ENCODE measurements around the gene VWA8. TPM values are rescaled to one million over a fixed set of nuclear protein-coding genes. Genes with fewer than 3 reads are reported as not detected.

Gene VWA8
- total RNA-seq, 4 donors from 2014 or later, result 19.5 to 26.2 (median 21.6) TPM

DNA sequence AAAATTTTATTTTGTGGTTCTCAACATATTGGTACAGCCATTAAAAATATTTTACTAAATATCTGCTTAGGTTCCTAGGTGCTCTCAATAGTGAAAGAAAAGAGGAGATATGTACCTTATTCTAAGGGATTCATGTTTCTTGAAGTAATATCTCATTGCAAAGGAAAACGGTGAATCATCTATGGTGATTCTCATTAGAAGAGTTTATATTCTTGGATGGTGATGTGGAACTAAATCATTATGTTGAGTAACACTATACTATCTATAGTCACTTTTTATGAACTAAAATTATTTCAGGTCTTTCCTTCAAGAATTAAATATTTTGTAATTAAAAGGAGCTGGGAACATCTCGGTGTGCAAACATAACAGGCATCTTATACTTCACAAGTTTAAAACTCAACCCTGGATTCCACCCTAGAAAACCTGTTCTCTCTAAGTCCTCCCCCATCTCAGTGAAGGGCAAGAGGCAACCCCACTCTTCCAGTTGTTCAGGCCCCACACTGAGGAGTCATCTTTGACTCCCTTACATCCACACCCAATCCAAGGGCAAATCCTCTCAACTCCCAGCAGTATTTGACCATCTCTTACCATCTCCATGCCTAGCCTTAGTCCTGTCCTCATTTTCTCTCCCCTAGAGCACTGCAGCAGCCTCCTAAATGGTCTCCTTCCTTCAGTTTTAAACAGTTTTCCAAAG lies 363.4 kb downstream of the VWA8 start:
- Histone ChIP-seq H3K4me3 (no peak overlapping the region), H3K4me1 (no peaks in the 10 kb centered on the region), H3K27ac (replicated peaks in 1 of 4) (no peak overlapping the region), H3K27me3 (no peaks in the 10 kb centered on the region), H3K36me3 (peaks cover 0 to 6% (median 2%) of the 10 kb centered on the region in 4 donors), H3K9me3 (no peaks in the 10 kb centered on the region)
- intact Hi-C loops (cut with DNase I), result no loop called here
- WGBS, result 97% methylated on average over 2 of the region's 2 CpGs
- no peak for DNase-seq (ENCODE audit: extremely low spot score)
- no peak for TF ChIP-seq POLR2AphosphoS5 (IDR thresholded peaks at IDR 0.05)
- TF ChIP-seq EP300 (IDR thresholded peaks at IDR 0.05), result no peak
- TF ChIP-seq, protein P1, sequence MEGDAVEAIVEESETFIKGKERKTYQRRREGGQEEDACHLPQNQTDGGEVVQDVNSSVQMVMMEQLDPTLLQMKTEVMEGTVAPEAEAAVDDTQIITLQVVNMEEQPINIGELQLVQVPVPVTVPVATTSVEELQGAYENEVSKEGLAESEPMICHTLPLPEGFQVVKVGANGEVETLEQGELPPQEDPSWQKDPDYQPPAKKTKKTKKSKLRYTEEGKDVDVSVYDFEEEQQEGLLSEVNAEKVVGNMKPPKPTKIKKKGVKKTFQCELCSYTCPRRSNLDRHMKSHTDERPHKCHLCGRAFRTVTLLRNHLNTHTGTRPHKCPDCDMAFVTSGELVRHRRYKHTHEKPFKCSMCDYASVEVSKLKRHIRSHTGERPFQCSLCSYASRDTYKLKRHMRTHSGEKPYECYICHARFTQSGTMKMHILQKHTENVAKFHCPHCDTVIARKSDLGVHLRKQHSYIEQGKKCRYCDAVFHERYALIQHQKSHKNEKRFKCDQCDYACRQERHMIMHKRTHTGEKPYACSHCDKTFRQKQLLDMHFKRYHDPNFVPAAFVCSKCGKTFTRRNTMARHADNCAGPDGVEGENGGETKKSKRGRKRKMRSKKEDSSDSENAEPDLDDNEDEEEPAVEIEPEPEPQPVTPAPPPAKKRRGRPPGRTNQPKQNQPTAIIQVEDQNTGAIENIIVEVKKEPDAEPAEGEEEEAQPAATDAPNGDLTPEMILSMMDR (IDR thresholded peaks at IDR 0.05), result no peak
- no peak for TF ChIP-seq POLR2A (IDR thresholded peaks at IDR 0.05; ENCODE audit: low read depth)

DNA sequence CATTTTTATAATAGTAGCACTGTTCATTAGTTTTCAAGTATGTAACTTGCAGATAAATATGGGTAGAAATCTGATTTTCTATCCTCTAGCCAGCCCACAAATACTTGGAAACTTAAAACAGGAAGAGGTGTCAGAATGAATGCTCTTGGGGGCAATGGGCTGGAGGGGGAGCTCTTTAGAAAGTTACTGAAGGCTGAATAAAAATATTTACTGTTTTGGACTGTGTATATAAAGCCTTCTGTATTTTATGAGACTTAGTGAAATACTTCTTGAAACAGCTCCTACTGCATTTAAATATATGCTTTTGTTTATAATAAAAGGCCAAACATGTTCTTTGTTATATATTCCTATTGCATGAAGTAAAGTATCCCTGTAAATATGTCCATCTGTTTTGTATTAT lies 364.7 kb downstream of the VWA8 start:
- Histone ChIP-seq H3K36me3 (peaks cover 0 to 6% (median 0%) of the 10 kb centered on the region in 4 donors), H3K27ac (replicated peaks in 1 of 4) (no peak overlapping the region), H3K27me3 (no peaks in the 10 kb centered on the region), H3K4me3 (no peak overlapping the region), H3K9me3 (no peaks in the 10 kb centered on the region), H3K4me1 (no peaks in the 10 kb centered on the region)
- DNase-seq (ENCODE audit: extremely low spot score), result no peak
- intact Hi-C loops (cut with DNase I), result no loop called here
- no peak for TF ChIP-seq POLR2A (IDR thresholded peaks at IDR 0.05; ENCODE audit: low read depth)
- TF ChIP-seq EP300 (IDR thresholded peaks at IDR 0.05), result no peak
- TF ChIP-seq POLR2AphosphoS5 (IDR thresholded peaks at IDR 0.05), result no peak
- TF ChIP-seq, protein P1 (IDR thresholded peaks at IDR 0.05), result no peak

DNA sequence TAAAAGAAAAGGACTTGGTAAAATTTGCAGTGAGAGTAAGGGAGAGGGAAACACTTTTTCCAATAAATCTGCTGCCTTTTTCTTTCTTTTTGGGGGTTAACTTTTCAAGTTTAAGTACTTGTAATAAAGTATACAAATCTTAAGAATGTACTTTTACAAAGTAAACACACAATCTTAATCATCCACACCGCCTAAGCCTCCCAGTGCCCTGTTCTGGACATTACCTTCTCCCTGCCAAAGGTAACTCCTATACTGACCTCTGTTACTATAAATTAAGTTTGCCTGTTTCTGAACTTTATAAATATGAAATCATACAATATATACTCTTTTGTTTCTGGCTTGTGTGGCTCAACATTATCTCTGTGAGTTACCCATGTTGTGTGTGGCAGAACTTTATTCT lies 365.6 kb downstream of the VWA8 start:
- Histone ChIP-seq H3K4me1 (no peaks in the 10 kb centered on the region), H3K27ac (replicated peaks in 1 of 4) (no peak overlapping the region), H3K9me3 (no peaks in the 10 kb centered on the region), H3K4me3 (no peak overlapping the region), H3K36me3 (peaks cover 0 to 5% (median 2%) of the 10 kb centered on the region in 4 donors), H3K27me3 (no peaks in the 10 kb centered on the region)
- 97% methylated on average over 1 of the region's 1 CpG for WGBS
- intact Hi-C loops (cut with DNase I), result no loop called here
- TF ChIP-seq EP300 (IDR thresholded peaks at IDR 0.05), result no peak
- TF ChIP-seq, protein P1 (IDR thresholded peaks at IDR 0.05), result no peak
- no peak for TF ChIP-seq POLR2A (IDR thresholded peaks at IDR 0.05; ENCODE audit: low read depth)
- TF ChIP-seq POLR2AphosphoS5 (IDR thresholded peaks at IDR 0.05), result no peak
- DNase-seq (ENCODE audit: extremely low spot score), result no peak

DNA sequence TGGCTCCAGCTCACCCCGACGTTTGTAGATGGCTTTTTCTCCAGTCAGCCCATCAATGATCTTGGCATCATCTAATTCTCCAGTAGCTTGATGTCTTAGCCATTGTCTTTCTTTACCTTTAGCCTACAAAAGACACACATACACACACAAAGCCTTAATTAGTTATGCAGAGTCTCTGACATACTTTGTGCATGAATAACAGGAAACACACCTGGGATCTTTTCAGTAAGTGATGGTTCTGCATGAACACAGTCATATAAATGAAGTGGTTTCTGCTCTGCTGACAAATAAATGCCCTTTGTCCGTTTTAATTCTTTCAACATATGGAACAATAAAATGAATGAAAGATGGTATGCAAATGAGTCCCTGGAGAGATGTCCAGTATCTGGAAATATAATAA lies 370.3 kb downstream of the VWA8 start:
- WGBS, result 90% methylated on average over 3 of the region's 3 CpGs
- TF ChIP-seq POLR2AphosphoS5 (IDR thresholded peaks at IDR 0.05) (no peak), EP300 (IDR thresholded peaks at IDR 0.05) (no peak), POLR2A (IDR thresholded peaks at IDR 0.05; ENCODE audit: low read depth) (no peak)
- TF ChIP-seq, protein P1 (IDR thresholded peaks at IDR 0.05), result no peak

DNA sequence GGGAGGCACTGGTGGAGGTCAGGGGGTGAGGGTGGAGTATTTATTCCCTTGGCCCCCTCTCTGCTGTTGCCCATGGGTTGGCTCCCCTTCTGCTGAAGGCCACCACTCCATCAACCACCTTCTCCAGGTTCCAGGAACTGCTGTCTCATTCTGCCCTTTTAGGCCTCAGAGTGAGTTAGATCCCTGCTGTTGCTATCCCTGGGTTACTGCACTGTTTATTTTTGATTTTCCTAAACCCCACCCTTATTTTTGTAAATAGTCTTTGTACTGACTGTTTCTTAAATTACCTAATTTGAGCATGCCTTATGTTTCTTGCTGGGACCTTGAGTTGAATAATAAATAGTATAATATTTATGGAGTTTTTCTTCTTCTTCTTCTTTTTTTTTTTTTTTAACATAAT lies 370.8 kb downstream of the VWA8 start:
- DNase-seq (ENCODE audit: extremely low spot score), result no peak
- H3K4me3 ChIP-seq, result no peak overlapping the region
- intact Hi-C loops (cut with DNase I), result no loop called here
- H3K27me3 ChIP-seq, result no peaks in the 10 kb centered on the region
- TF ChIP-seq EP300 (IDR thresholded peaks at IDR 0.05), result no peak
- TF ChIP-seq, protein P1 (IDR thresholded peaks at IDR 0.05), result no peak
- no peak for TF ChIP-seq POLR2AphosphoS5 (IDR thresholded peaks at IDR 0.05)
- no peak for TF ChIP-seq POLR2A (IDR thresholded peaks at IDR 0.05; ENCODE audit: low read depth)
- peaks cover 4 to 35% (median 26%) of the 10 kb centered on the region in 4 donors for H3K36me3 ChIP-seq
- no peaks in the 10 kb centered on the region for H3K4me1 ChIP-seq
- H3K9me3 ChIP-seq, result no peaks in the 10 kb centered on the region
- H3K27ac ChIP-seq (replicated peaks in 1 of 4), result no peak overlapping the region

More for the DNA sequence above, 370.3 kb downstream of the VWA8 start:
- Histone ChIP-seq H3K9me3 (no peaks in the 10 kb centered on the region), H3K4me1 (no peaks in the 10 kb centered on the region), H3K27ac (replicated peaks in 1 of 4) (no peak overlapping the region), H3K4me3 (no peak overlapping the region), H3K27me3 (no peaks in the 10 kb centered on the region), H3K36me3 (peaks cover 4 to 35% (median 26%) of the 10 kb centered on the region in 4 donors)
- intact Hi-C loops (cut with DNase I), result no loop called here
- no peak for DNase-seq (ENCODE audit: extremely low spot score)
